ENCODE results near the gene TXNL4B. TPM values are rescaled to one million over a fixed set of nuclear protein-coding genes. Genes with fewer than 3 reads are reported as not detected.

The TXNL4B gene
- total RNA-seq, 1 experiment from 2014 or later = 9.9 TPM

- Histone ChIP-seq H3K23ac (ENCODE audit: insufficient read length, low read depth, low read length) (no peak overlapping the region), H2BK120ac (ENCODE audit: low read depth, low read length, poor library complexity, severe bottlenecking) (no peak overlapping the region), H3K4me2 (ENCODE audit: insufficient read depth, insufficient read length, low read length) (no peak overlapping the region), H2AK5ac (ENCODE audit: insufficient read length, low read length) (no peak overlapping the region), H2BK15ac (ENCODE audit: low read depth, low read length) (no peak overlapping the region), H4K91ac (ENCODE audit: insufficient read length, low read depth, low read length) (no peak overlapping the region), H2BK20ac (ENCODE audit: low read depth, low read length, poor library complexity, severe bottlenecking) (no peak overlapping the region), H3K56ac (ENCODE audit: insufficient read length, low read depth, low read length) (no peak overlapping the region), H4K8ac (replicated peaks; ENCODE audit: insufficient read length, low read depth, low read length) (no peak overlapping the region), H3K79me1 (ENCODE audit: insufficient read depth, low read depth, low read length, poor library complexity, severe bottlenecking) (no peaks in the 10 kb centered on the region), H3K9ac (ENCODE audit: extremely low read depth, insufficient read length, low read length) (no peak overlapping the region), H3K9me3 (ENCODE audit: control insufficient read depth, low read depth, low read length) (no peaks in the 10 kb centered on the region), H3K14ac (ENCODE audit: insufficient read depth, low read length) (no peak overlapping the region), H3T11ph (ENCODE audit: low read length) (no peak overlapping the region), H3K18ac (ENCODE audit: insufficient read length, low read depth, low read length) (no peak overlapping the region), H3K23me2 (ENCODE audit: insufficient read length, low read depth, low read length, poor library complexity, severe bottlenecking) (no peaks in the 10 kb centered on the region), H4K20me1 (ENCODE audit: control insufficient read depth, insufficient read depth, insufficient read length) (no peaks in the 10 kb centered on the region), H4K5ac (ENCODE audit: insufficient read length, low read depth, low read length) (no peak overlapping the region), H3K4me1 (ENCODE audit: insufficient read depth, low read length) (no peaks in the 10 kb centered on the region), H2AFZ (ENCODE audit: low read length) (no peak overlapping the region), H3K79me2 (ENCODE audit: insufficient read depth, low read length) (no peaks in the 10 kb centered on the region), H3K27ac (ENCODE audit: insufficient read length, low read depth, low read length) (no peak overlapping the region), H2BK12ac (ENCODE audit: insufficient read length, low read depth, low read length) (no peak overlapping the region), H3K4ac (ENCODE audit: low read depth, low read length) (no peak overlapping the region), H2BK5ac (ENCODE audit: insufficient read length, low read length) (no peak overlapping the region), H3K27me3 (ENCODE audit: insufficient read depth, low read length) (no peaks in the 10 kb centered on the region)
- Mint-ChIP-seq H3K36me3 (ENCODE audit: insufficient read depth in 1 of 3, low read depth in 3 of 3) (peaks cover 54 to 95% (median 92%) of the 10 kb centered on the region in 3 experiments; a peak in 6 of 7 replicates), H3K9me3 (no peaks in the 10 kb centered on the region), H3K27ac (no peak overlapping the region; a peak in 1 of 7 replicates), H3K4me1 (no peaks in the 10 kb centered on the region), H3K27me3 (ENCODE audit: low read depth) (no peaks in the 10 kb centered on the region; the same call in 1 of the 2 replicates), H3K4me3 (no peak overlapping the region)
- no peak for DNase-seq
- WGBS (ENCODE audit: extremely low coverage, insufficient read length, low lambda C conversion rate) = no CpG with 5 or more reads among the region's 10 CpGs
- TF ChIP-seq CTCF (conservative IDR thresholded peaks at IDR 0.05) = no peak
Measured at GRCh38 chr16:72101195-72101594, 7.8 kb upstream of the TXNL4B start.

Measured in H9 (cell line).